ENCODE measurements around the gene GATD1. TPM values are rescaled to one million over a fixed set of nuclear protein-coding genes. Genes with fewer than 3 reads are reported as not detected.

Gene GATD1
- total RNA-seq, 4 donors from 2014 or later = 20.2 to 38.7 (median 21.6) TPM

- Histone ChIP-seq H3K27me3 (peaks cover 0 to 21% (median 0%) of the 10 kb centered on the region in 4 donors), H3K4me3 (peak overlapping the region; percentile 72 to 96 (median 82)), H3K36me3 (peaks cover 22 to 44% (median 24%) of the 10 kb centered on the region in 3 donors), H3K27ac (peak overlapping the region; percentile 92 to 98 (median 96)), H3K4me1 (peaks cover 26 to 57% (median 34%) of the 10 kb centered on the region in 3 donors), H3K9me3 (no peaks in the 10 kb centered on the region)
- DNase-seq = no peak
- intact Hi-C loops (cut with DNase I) = no loop called here
- no peak for TF ChIP-seq POLR2A (IDR thresholded peaks at IDR 0.05)
- TF ChIP-seq, protein P1, sequence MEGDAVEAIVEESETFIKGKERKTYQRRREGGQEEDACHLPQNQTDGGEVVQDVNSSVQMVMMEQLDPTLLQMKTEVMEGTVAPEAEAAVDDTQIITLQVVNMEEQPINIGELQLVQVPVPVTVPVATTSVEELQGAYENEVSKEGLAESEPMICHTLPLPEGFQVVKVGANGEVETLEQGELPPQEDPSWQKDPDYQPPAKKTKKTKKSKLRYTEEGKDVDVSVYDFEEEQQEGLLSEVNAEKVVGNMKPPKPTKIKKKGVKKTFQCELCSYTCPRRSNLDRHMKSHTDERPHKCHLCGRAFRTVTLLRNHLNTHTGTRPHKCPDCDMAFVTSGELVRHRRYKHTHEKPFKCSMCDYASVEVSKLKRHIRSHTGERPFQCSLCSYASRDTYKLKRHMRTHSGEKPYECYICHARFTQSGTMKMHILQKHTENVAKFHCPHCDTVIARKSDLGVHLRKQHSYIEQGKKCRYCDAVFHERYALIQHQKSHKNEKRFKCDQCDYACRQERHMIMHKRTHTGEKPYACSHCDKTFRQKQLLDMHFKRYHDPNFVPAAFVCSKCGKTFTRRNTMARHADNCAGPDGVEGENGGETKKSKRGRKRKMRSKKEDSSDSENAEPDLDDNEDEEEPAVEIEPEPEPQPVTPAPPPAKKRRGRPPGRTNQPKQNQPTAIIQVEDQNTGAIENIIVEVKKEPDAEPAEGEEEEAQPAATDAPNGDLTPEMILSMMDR (IDR thresholded peaks at IDR 0.05) = no peak
- 34 to 38% methylated on average over 4 of the region's 11 CpGs for WGBS, 2 donors
Observed at GRCh38 chr11:820655-821511, 43.6 kb upstream of the GATD1 start.

GRCh38 chr11:819943-820649 lies 42.8 kb upstream of the GATD1 start:
- peaks cover 26 to 49% (median 27%) of the 10 kb centered on the region in 3 donors for H3K4me1 ChIP-seq
- peaks cover 0 to 13% (median 0%) of the 10 kb centered on the region in 4 donors for H3K27me3 ChIP-seq
- intact Hi-C loops (cut with DNase I) = no loop called here
- H3K9me3 ChIP-seq = no peaks in the 10 kb centered on the region
- peak overlapping the region; percentile 72 to 96 (median 82) for H3K4me3 ChIP-seq
- peaks cover 20 to 44% (median 24%) of the 10 kb centered on the region in 3 donors for H3K36me3 ChIP-seq
- peak; percentile 74 for DNase-seq
- TF ChIP-seq, protein P1 (IDR thresholded peaks at IDR 0.05) = no peak
- TF ChIP-seq POLR2A (IDR thresholded peaks at IDR 0.05) = peak in 2 of 4 donors; percentile 9 to 44
- WGBS, 2 donors = 0% methylated on average over 2 of the region's 47 CpGs; no CpG with 5 or more reads in 1 of the 2 donors
- peak overlapping the region; percentile 92 to 98 (median 96) for H3K27ac ChIP-seq

- 0% methylated on average over 2 to 3 of the region's 96 CpGs for WGBS, 2 donors
- peak in 2 of 4 donors; percentile 91 to 95 for TF ChIP-seq POLR2A (IDR thresholded peaks at IDR 0.05)
- TF ChIP-seq, protein P1 (IDR thresholded peaks at IDR 0.05) = peak in 4 of 6 experiments; percentile 3 to 37 (median 18)
- peak; percentile 62 for DNase-seq
Observed at GRCh38 chr11:819129-819931, 42.0 kb upstream of the GATD1 start.

DNA sequence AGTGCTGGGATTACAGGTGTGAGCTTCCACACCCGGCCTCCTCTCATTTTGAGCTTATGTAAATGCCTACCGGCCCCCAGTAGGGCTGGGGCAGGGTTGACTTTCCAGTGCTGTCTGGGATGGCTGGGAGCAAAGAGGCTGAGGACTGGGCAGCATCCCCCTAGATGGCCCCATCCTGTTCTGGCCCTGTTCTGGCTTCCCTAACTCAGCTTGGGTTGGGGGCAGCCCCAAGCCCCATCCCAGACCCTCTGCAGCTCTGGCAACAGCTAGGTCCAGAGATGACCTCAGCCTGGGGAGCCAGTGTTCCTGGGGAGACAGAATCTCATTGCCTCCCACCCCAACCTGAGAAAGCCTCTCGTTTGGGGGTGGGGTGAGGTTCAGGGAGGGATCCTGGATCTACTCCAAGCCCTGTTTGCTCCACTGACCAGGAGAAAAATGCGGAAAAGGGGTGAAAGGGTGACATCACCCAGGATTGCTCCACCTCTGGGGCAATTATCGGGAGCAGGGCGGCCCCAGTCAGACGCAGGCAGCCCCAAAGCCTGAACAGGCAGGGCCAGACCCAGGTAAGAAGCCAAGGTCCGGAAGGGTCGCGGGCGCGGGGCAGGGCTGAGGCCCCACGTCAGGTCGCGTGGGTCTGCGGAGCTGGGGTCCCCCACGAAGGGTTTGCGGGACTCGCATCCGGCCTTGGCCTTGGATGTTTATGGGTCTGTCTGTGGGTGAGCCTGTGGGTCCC lies 41.3 kb upstream of the GATD1 start, which contains the start of gene PNPLA2:
TSS of gene PNPLA2 (plus strand) at position 519 of the 733 bp plus-strand sequence. CDS start 805 bp downstream, outside the sequence.
- Histone ChIP-seq H3K9me3 (no peaks in the 10 kb centered on the region), H3K27ac (peak within 1 kb of the TSS; percentile 92 to 98 (median 96)), H3K36me3 (peaks cover 5 to 42% (median 16%) of the 10 kb centered on the region in 3 donors), H3K4me3 (peak within 1 kb of the TSS; percentile 72 to 96 (median 82)), H3K4me1 (peaks cover 26 to 41% (median 27%) of the 10 kb centered on the region in 3 donors), H3K27me3 (no peaks in the 10 kb centered on the region)
- intact Hi-C loops (cut with DNase I) = no loop called here
- no peak for DNase-seq
- TF ChIP-seq, protein P1 (IDR thresholded peaks at IDR 0.05) = no peak
- peak in 1 of 4 donors; percentile 38 for TF ChIP-seq POLR2A (IDR thresholded peaks at IDR 0.05)
- 13 to 14% methylated on average over 11 to 12 of the region's 20 CpGs for WGBS, 2 donors

More at GRCh38 chr11:819129-819931, 42.0 kb upstream of the GATD1 start:
- peak overlapping the region; percentile 92 to 98 (median 96) for H3K27ac ChIP-seq
- intact Hi-C loops (cut with DNase I) = no loop called here
- peaks cover 26 to 41% (median 27%) of the 10 kb centered on the region in 3 donors for H3K4me1 ChIP-seq
- no peaks in the 10 kb centered on the region for H3K9me3 ChIP-seq
- H3K27me3 ChIP-seq = peaks cover 0 to 5% (median 0%) of the 10 kb centered on the region in 4 donors
- peak overlapping the region; percentile 72 to 96 (median 82) for H3K4me3 ChIP-seq
- peaks cover 12 to 44% (median 21%) of the 10 kb centered on the region in 3 donors for H3K36me3 ChIP-seq

Data from esophagus squamous epithelium (tissue), 5 donors.